Upper lobe of right lung (tissue), 1 donor: ENCODE results near the gene CTSC. TPM values are rescaled to one million over a fixed set of nuclear protein-coding genes. Genes with fewer than 3 reads are reported as not detected.

Experiments used
- ATAC-seq: fragments of 200-7000 bp; cut with Tn5 transposase; one replicate; pipeline ENCODE4 v1.9.1; 2020; ENCODE audit warnings: mild to moderate bottlenecking, moderate library complexity
- DNase-seq: peaks from one replicate; pipeline ENCODE4 v3.0.0-alpha.2; 2020
- H3K27ac ChIP-seq: fragments of 200-600 bp; one replicate; pipeline ENCODE4 v1.8.0; 2022
- H3K27me3 ChIP-seq: fragments of 200-600 bp; one replicate; pipeline ENCODE4 v1.8.0; 2022; ENCODE audit warnings: mild to moderate bottlenecking
- H3K36me3 ChIP-seq: fragments of 200-600 bp; one replicate; pipeline ENCODE4 v1.8.0; 2022
- H3K4me1 ChIP-seq: fragments of 200-600 bp; one replicate; pipeline ENCODE4 v1.8.0; 2022
- H3K4me3 ChIP-seq: fragments of 200-600 bp; one replicate; pipeline ENCODE4 v1.8.0; 2022; ENCODE audit warnings: mild to moderate bottlenecking
- H3K9me3 ChIP-seq: fragments of 200-600 bp; one replicate; pipeline ENCODE4 v1.8.0; 2022
- intact Hi-C: fragments of 100-400 bp; cut with DNase I; formaldehyde crosslinking; loops from one replicate; pipeline ENCODE4 v1.11.0; 2022
- total RNA-seq: library from RNA; stranded (reverse); fragmentation: NEBNext Ultra II Directional; extraction: Animal tissue kit (Norgen Biotek cat#: 25700); gene quantifications from one replicate; pipeline ENCODE4 v1.2.1, GENCODE V29; 2021
- TF ChIP-seq, protein P1 (sequence below): fragments of 200-600 bp; IDR thresholded peaks from one replicate; pipeline ENCODE4 v1.8.0; 2022; ENCODE audit warnings: antibody characterized with exemption
- donor health status: DM: no; HTN: yes; CAD: no; lungs with severe emphysema.

Gene CTSC
- total RNA-seq, 1 donor from 2014 or later: 278 TPM

DNA sequence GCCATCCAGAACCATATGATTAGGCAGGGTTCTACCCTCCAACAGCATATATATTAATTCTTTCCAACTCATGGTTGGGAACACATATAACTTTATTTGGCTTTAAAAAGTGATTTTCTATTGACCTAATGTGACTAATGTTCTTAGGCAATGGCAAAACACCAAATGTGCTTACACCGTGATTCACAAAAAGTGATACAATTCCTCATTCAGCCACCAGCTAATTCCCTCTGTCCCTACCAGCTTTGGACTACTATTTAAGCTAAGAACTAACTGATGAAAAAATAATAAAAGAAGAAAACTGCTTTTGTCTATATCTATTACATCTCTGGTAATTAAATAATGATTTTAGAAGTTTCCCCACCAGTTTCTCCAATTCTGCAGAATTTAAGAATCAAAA, 4.7 kb downstream of the CTSC start:
- Histone ChIP-seq H3K9me3 (no peaks in the 10 kb centered on the region), H3K27me3 (no peaks in the 10 kb centered on the region), H3K27ac (no peak overlapping the region), H3K4me1 (peaks cover 27% of the 10 kb centered on the region), H3K36me3 (peaks cover 52% of the 10 kb centered on the region), H3K4me3 (peak overlapping the region; percentile 92)
- ATAC-seq (no peak), DNase-seq (no peak)
- intact Hi-C loops: no loop called here
- TF ChIP-seq, protein P1, sequence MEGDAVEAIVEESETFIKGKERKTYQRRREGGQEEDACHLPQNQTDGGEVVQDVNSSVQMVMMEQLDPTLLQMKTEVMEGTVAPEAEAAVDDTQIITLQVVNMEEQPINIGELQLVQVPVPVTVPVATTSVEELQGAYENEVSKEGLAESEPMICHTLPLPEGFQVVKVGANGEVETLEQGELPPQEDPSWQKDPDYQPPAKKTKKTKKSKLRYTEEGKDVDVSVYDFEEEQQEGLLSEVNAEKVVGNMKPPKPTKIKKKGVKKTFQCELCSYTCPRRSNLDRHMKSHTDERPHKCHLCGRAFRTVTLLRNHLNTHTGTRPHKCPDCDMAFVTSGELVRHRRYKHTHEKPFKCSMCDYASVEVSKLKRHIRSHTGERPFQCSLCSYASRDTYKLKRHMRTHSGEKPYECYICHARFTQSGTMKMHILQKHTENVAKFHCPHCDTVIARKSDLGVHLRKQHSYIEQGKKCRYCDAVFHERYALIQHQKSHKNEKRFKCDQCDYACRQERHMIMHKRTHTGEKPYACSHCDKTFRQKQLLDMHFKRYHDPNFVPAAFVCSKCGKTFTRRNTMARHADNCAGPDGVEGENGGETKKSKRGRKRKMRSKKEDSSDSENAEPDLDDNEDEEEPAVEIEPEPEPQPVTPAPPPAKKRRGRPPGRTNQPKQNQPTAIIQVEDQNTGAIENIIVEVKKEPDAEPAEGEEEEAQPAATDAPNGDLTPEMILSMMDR: no peak

DNA sequence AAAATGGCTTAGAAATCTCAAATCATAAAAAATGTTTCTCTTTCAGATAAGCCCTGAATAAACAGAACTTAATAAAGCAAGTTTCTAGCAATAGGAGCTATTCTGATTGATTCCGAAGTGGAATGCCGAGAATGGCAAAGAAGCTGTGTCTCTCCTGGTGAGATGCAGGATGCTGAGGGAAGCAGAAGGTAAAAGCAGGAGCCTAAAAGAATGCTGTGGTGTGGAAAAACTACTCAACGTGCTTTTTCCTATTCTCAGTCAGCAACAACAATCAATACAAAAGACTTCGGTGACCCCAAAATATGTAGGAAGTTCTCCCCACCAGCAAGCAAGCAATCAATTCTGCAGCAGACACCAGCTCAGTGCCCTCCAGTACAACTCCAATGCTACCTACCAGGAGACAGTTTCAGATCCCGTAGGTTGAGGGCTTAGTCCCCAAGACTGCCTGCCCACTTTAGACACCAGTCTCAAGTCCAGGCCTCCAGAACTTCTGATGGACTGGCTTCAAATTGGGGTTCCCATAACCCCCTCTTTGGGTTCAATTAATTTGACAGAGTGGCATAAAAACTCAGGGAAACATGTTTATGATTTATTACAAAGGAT, 6.6 kb downstream of the CTSC start:
- TF ChIP-seq, protein P1: no peak
- no peak for DNase-seq
- Histone ChIP-seq H3K27ac (no peak overlapping the region), H3K27me3 (no peaks in the 10 kb centered on the region), H3K4me1 (peaks cover 27% of the 10 kb centered on the region), H3K4me3 (no peak overlapping the region), H3K36me3 (peaks cover 60% of the 10 kb centered on the region), H3K9me3 (no peaks in the 10 kb centered on the region)
- ATAC-seq: no peak
- intact Hi-C loops: no loop called here

DNA sequence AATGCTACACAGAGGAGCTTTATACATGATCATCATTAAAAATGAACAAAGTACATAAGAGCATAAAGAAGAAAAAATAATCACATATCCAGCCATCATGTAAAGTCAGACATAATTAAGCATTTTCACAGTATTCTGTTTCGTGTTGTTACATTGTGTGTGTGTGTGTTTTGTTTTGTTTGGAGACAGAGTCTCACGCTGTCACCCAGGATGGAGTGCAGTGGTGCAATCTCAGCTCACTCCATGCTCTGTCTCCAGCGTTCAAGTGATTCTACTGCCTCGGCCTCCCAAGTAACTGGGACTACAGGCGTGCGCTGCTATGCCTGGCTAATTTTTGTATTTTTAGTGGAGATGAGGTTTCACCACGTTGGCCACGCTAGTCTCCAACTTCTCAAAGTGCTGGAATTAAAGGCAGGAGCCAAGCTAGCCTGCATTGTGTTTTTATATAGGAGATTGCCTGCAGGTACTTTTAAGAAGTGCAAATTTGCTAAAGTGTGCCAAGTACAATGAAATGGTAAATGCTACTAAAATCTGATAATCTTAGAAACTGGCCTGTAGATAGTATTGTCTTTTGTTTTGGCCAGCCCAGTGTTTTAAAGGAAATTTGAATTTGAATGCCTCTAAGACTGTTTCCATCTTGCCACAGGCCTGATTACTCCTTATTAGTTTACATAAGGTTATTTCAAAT, 7.8 kb downstream of the CTSC start:
- no peaks in the 10 kb centered on the region for H3K9me3 ChIP-seq
- peaks cover 27% of the 10 kb centered on the region for H3K4me1 ChIP-seq
- DNase-seq (no peak), ATAC-seq (no peak)
- peaks cover 68% of the 10 kb centered on the region for H3K36me3 ChIP-seq
- TF ChIP-seq, protein P1: no peak
- no peak overlapping the region for H3K27ac ChIP-seq
- no peak overlapping the region for H3K4me3 ChIP-seq
- H3K27me3 ChIP-seq: no peaks in the 10 kb centered on the region
- intact Hi-C loops: no loop called here

DNA sequence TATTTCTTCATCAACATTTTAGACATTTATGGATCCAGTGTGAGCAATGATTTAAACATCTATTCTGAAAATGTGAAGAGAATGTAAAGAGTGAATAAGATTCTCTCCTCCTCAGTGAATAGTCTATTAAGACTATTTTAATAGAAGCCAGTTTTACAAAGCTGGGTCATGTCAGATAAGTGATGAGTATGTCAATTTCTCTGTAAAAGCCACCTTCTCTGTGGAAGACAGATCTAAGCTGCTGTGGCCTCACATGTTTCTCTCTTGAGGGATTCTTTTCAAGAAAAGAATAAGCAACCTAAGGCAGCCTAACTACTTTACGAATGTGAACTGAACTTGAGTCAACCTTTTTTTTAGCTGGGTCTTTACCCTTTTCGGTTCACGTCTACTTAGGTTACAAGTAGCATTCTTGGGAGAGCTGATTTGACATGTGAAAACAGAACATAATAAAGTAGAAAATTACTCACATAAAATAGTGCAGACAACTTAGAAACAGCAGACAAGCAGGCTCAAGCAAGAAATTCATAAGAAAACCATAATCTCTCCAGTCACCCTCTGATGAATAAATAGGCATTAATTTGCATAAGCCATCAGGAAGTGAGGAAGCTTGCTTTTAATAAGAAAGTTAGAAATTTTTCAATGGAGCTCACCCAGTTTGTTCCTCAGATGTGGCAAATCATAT, 9.9 kb downstream of the CTSC start:
- intact Hi-C loops: no loop called here
- DNase-seq (no peak), ATAC-seq (no peak)
- Histone ChIP-seq H3K4me1 (peaks cover 13% of the 10 kb centered on the region), H3K27me3 (no peaks in the 10 kb centered on the region), H3K4me3 (no peak overlapping the region), H3K27ac (no peak overlapping the region), H3K9me3 (no peaks in the 10 kb centered on the region), H3K36me3 (peaks cover 54% of the 10 kb centered on the region)
- TF ChIP-seq, protein P1: no peak

DNA sequence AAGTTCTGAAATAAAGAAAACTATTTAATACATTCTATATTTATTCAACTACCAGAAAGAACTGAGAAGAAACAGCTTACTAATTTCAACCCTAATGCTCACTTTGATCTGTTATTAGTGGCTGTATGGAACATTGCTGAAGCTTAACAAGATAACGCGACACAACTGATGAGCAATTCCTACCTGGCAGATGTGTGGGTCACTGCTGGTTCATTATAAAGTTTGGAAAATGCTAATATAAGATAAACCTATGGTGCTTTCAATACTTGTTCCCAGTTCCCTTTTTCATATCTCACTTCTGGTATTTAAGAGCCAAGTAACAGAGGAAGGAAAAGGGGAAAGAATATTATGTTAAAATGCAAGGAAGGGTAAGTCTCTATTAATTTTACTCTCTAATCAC, 10.5 kb downstream of the CTSC start:
- intact Hi-C loops: no loop called here
- H3K4me1 ChIP-seq: peaks cover 12% of the 10 kb centered on the region
- H3K36me3 ChIP-seq: peaks cover 49% of the 10 kb centered on the region
- H3K27ac ChIP-seq: no peak overlapping the region
- H3K9me3 ChIP-seq: no peaks in the 10 kb centered on the region
- ATAC-seq: no peak
- no peaks in the 10 kb centered on the region for H3K27me3 ChIP-seq
- no peak overlapping the region for H3K4me3 ChIP-seq
- TF ChIP-seq, protein P1: no peak
- DNase-seq: no peak
